ENCODE measurements around the gene NEDD8.

Gene NEDD8

DNA sequence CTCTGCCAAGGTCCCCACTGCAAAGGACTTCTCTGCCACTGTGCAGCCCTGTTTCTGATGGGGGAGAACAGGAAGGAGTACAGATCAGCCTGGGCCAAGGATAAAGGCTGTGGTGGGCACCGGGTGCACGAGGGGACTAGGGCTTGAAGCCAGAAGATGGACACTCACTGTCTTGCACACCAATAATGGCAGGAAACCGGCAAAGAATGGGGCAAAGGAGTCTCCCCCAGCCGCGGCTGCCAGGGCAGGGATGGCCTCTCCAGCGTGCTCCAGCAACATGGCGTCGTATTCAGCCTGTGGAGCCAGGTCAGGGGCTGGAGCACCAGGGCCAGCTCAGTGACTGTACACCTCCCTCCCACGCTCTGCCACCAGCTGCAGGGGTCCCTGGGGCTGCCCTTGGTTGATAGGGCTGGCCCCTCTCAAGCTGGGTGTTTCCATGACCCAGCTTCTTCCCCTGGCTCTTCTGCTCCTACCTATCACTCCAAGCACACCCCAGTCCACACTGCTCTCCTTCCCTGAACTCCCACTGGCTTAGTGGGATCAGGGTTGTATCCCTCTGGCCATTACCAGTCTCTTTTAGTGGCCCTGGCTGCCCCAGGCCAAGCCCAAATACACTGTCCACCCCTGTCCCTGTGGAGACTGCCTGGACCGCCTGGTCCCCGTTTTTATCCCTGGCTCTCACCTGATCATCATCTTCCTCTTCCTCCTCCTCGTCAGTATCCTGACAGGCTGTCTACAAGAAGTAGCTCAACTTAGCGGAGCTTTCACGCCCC lies 49.9 kb downstream of the NEDD8 start:
- in situ Hi-C loops (cut with MboI; ENCODE audit: low sequenced_read_pairs) = no loop called here

DNA sequence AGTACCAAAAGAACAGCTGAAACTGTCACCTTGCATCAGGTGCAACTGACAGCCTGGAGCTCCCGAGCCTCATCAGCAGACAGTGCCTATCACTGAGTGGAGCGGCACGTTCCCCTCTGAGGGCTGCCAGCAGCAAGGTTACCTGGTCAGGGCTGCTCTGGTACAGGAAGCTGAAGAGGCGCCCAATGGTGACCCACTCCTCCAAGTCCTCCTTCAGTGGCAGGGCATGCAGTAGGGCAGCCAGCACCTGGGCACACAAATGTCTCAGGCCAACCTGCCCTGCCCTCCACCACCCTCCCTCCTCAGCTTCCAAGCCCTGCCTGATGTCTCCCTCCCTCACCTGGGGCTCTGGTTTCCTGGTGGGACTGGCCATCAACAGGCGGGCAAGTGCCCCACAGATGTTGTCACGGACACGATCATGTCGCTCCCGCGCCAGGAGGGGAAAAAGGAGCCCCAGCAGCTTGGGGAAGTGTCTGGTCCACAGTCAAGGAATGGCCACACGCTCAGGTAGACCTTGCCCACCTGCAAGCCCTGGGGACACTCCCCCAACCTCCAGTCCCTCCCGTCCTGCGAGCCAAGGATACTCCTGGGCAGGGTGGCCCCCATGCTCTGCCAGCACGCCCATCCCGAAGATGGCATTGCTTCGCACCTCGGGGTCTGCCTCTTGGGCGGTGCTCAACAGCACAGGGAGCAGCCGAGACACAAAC lies 50.6 kb downstream of the NEDD8 start:
- in situ Hi-C loops (cut with MboI; ENCODE audit: low sequenced_read_pairs) = no loop called here

DNA sequence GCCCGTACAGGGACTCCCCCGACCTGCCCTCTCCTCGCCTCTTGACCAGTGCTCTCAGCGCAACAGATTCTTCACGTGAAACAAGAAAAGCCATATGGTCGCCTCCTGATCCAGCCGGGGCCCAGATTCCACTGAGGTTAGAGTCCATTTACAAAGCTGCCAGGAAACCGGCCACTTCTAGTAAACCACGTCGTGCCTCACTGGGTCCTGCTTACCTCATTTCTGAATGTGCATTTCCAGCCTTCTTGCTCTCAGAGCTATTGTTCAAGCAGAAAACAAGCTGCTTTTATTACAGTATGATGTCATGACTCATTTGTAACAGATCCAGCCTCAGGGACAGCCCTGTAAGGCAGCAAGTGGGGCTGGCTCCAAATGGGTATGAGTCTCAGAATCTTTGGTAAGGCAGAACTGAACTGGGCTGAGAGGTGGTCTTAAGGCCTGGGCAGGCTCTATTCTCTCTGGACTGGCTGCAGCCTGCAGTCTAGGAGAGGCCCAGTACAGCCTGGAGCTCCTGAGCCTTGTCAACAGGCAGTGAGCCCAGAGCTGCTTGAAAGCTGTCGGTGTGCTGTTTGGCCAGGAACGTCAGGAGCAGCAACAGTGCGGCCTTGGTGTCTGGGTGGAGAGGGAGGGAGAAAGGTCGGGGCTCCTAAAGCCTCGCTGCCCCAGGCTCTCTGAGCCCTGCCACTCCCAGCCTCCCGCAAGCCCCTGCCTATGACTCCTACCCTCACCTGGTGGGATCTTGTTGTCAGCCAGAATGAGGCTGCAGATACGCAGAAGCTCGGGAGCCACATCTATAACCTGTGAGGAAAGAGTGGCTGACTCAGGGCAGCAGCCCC lies 52.0 kb downstream of the NEDD8 start:
- in situ Hi-C loops (cut with MboI; ENCODE audit: low sequenced_read_pairs) = no loop called here

DNA sequence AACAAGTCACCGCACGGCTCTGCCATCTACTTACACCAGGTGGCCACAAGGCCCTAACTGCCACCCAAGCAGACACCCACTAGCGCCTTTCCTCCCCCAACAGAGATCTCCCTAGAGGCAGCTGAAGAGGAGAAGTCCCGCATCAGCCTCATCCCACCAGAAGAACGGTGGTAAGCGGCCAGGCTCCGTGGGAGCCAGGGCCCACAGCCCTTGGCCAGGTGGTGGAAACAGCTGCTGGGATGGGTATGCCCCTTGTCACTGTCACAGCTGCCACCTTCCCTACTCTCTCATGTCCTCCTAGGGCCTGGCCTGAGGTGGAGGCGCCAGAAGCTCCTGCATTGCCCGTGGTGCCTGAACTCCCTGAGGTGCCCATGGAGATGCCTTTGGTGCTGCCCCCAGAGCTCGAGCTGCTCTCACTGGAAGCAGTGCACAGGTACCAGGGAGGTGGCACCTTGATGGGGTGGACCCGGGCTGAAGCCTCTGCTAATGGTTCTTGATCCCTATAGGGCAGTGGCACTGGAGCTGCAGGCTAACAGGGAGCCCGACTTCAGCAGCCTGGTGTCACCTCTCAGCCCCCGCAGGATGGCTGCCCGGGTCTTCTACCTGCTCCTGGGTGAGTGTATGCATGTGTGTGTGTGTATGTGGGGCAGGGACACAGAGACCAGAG lies 52.7 kb downstream of the NEDD8 start:
- in situ Hi-C loops (cut with MboI; ENCODE audit: low sequenced_read_pairs) = no loop called here

DNA sequence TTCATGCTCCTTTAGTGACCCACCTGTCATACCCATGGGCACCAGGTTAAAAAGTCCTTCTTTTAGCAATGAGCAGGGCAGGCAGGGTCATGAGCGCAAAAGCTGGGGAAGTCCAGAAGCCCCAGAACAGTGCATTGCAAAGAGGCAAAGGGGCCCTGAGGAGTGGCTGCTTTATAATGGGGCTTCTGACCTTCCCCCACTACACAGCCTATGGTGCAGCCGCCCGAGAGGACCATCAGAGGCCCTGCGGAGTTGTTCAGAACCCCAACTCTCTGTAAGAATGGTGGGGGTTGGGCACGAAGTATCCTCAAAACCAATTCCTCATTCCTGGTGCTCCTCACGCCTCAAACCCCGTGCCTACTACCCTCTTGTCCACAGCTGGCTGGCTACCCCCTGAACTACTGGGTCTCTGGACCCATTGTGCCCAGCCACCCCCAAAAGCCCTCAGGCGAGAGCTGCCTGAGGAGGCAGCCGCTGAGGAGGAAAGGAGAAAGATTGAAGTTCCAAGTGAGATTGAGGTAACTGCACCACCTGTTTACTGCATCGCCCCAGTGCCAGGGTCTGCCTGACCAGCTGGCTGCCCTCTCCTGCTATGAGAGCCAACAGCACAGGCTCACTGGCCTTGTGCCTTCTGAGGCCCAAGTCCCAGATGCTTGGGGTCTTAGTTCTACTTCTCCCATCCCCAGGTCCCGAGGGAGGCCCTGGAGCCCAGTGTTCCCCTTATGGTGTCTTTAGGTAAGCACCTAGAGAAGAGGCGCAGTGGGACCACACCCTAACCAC lies 53.6 kb downstream of the NEDD8 start:
- in situ Hi-C loops (cut with MboI; ENCODE audit: low sequenced_read_pairs) = no loop called here

DNA sequence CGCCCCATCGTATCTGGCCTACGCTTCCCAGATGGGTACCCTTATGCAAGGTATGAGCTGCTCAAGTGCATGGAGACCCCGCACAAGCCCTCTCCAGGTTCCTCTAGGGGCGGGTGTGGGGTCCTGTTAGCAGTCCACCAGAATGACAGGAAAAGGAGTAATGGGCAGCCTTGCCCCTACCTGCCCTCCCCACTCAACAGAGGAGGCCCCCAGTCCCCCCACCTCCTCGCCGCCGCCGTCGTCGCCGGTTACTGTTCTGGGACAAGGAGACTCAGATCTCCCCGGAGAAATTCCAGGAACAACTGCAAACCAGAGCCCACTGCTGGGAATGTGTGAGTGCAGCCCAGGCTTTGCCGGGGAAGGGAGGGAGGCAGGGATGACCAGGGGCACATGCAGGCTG lies 54.3 kb downstream of the NEDD8 start:
- in situ Hi-C loops (cut with MboI; ENCODE audit: low sequenced_read_pairs) = no loop called here

DNA sequence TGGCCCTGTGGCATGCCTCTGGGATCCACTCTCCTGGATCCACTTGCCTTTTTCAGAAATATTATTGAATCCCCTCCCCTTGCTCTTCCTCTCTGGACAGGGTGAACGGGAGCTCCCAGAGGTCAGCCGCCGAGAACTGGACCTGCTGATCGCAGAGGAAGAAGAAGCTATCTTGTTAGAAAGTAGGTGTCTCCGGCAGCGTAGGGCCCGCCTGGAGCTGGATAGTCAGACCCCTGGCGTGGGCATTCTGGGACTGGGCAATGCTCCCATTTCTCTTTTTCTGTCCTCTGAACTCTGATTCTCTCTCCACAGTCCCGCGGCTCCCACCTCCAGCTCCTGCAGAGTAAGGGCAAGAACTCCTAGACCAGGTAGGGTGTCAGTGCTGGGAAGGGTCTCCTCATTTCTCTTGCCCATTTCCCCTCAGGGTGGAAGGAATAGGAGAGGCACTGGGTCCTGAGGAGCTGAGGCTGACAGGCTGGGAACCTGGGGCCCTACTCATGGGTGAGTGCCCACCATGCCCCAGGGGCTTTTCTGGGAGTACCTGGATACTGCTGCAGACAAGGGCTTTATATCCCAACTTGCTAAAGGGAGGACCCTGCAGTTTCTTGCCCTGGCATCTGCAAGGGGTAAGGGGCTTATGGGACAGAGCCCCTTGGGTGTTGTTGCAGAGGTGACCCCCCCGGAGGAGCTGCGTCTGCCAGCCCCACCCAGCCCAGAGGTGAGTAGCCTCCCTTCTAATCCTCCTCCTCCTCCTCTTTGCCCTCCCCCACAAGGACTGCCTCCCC lies 54.9 kb downstream of the NEDD8 start:
- in situ Hi-C loops (cut with MboI; ENCODE audit: low sequenced_read_pairs) = no loop called here

DNA sequence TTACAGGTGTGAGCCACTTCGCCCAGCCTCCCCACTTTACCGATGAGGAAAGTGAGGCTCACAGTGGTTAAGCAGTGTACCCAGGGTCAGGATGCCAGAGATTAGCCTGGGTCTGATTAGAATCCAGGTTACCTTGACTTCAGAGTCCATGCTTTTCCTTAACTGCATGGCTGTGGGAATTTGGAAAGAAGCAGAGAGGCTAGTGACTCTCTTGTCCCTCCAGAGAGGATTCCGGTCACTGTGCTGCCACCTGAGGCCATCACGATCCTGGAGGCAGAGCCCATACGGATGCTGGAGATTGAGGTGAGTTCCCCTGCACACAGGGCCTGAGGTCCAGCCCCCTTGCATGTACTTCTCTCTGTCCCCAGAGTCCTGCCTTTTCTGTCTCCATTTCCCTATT lies 55.6 kb downstream of the NEDD8 start:
- in situ Hi-C loops (cut with MboI; ENCODE audit: low sequenced_read_pairs) = no loop called here

DNA sequence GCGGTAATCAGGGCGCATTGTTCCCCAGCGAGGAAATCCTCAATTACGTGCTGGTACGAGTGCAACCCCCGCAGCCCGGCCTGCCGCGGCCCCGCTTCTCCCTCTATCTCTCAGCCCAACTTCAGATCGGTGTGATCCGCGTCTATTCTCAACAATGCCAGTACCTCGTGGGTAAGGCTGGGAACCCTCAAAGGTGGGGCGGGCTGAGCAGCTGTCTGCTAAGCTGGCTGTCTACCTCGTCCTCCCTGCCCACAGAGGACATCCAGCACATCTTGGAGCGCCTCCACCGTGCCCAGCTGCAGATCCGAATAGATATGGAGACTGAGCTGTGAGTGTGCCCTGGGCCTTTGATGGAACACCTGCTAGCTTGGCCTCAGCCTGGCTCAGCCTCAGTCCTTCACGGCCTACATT lies 59.3 kb downstream of the NEDD8 start:
- in situ Hi-C loops (cut with MboI; ENCODE audit: low sequenced_read_pairs) = no loop called here

DNA sequence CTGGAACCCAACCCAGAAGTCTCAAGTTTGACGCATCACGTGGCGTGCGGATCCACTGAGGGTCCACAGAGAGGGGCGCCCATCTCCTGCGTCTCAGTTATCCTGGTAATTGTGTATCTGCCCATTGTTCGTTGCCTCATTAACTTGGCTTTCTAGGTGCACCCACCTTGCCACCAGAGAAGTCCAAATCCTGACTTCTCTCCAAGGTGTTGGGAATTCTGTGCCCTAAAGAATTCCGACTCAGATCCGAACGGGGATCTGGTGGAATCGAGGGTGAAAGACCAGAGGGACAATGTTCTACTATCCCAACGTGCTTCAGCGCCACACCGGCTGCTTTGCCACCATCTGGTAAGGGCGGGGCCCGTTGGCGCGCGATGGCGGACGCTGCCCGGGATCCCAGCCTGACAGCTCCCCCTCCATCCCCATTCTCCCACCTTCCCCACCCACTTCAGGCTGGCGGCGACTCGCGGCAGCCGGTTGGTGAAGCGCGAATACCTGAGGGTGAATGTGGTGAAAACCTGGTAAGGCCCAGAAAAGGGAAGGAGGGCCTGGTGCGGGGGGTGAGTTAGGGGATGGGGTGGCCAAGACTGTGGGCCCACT lies 59.8 kb downstream of the NEDD8 start:
- in situ Hi-C loops (cut with MboI; ENCODE audit: low sequenced_read_pairs) = no loop called here

DNA sequence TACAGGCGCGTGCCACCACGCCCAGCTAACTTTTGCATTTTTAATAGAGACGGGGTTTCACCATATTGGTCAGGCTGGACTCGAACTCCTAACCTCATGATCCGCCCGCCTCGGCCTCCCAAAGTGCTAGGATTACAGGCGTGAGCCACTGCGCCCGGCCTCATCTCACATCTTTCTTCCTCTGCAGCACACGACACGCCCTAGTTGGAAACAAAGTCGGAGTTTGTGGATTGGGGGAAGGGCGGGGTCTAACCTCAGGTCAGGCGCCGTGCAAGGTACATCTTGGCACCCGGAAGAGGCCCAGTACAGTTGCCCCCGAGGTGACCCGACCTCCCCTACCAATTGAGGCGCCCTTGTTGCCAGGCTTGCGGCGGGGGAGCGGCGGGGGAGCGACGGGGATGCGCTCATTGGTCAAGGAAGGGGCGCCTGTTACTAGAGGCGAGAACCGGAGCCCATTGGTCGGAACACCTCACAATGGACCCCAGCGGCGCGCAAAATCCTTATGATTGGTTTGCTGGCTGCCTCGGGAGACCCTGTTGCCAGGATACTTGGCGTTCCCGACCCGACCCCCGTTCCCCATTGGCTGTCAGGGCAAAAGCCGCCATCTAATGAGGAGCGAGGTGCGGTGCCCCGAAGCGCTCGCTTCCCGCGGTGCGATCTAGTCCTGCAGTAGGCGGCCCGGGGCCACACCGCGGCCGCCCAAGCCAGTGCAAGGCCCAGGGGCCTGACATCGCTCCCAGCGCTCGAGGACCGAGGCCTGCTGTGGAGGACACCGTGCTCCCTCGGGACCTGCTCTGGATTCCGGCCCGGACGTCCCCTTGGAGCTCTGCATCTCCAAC lies 60.5 kb downstream of the NEDD8 start, which contains the start of gene REC8:
Gene REC8 (plus strand): TSS at position 659 of the 839 bp plus-strand sequence. CDS start 473 bp downstream, outside the sequence.
- in situ Hi-C loops (cut with MboI; ENCODE audit: low sequenced_read_pairs) = no loop called here

DNA sequence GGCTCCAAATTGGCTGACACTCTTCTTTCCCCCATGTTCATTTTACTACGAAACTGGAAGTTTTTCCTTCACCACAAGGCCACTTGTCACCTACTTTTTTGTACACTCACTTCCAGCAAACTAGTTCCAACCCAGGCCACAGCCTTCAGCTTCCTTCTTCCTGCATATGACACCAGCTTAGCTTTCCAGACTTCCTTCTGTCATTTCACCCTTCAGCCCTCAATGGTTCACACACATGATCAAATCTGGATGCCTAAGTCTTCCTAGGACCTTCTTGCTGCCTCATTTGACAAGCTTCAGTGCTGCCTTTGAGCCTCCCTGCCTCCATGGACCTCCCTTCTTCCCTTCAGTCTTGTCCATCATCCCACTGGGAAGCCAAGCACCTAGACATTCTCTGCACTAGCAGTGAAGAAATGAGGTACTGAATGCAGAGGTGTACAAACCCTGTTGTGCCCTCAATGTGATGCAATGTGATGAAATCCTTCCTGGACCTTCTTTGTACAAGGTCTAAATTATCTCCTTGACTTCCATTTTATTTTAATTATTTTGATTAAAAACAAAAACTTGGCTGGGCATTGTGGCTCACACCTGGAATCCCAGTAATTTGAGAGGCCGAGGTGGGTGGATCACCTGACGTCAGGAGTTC lies 64.6 kb downstream of the NEDD8 start:
- in situ Hi-C loops (cut with MboI; ENCODE audit: low sequenced_read_pairs) = no loop called here

Data from HL-60/S4 (cell line).